HG02981 (cell line): ENCODE data around the gene KLHL17.
A peak's percentile ranks its signal among the peaks of the same experiment; 100 is the strongest.

Experiments
- ATAC-seq: cut with Tn5 transposase; IDR thresholded peaks from one replicate; pipeline ENCODE4 v1.9.1; 2021; ENCODE audit warnings: mild to moderate bottlenecking, moderate library complexity; ENCODE audit not compliant: unreplicated experiment

Gene KLHL17

DNA sequence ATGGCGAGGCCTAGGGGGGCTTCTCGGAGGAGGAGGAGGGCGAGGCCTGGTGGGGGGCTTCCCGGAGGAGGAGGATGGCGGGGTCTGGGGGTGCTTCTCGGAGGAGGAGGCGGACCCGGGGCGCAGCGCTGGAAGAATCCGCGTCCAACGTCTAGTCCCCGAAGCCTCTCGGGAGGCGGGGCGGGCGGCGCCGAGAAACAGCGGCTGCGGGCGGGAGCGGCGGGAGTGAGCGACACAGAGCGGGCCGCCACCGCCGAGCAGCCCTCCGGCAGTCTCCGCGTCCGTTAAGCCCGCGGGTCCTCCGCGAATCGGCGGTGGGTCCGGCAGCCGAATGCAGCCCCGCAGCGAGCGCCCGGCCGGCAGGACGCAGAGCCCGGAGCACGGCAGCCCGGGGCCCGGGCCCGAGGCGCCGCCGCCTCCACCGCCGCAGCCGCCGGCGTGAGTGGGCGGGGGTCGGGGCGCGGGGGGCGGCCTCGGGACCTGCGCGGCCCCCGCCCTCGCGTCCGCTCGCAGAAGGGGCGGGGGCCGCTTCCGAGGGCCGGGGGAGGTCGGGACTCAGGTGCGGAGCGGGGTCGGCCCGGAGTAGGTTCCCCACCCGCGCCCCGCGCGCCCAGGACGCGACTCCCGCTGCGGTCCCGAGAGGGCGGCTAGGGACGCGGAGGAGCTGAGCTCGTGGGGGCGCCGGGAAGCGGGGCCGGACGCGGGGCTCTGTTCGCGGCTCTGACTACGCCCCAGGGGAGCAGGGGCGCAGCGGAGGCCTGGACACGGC, at the start of gene KLHL17:
TSS of gene KLHL17 (plus strand) at position 222 of the 769 bp plus-strand sequence. CDS start at position 332, 110 bp downstream.
- ATAC-seq, result peak; percentile 53

- ATAC-seq, result no peak
These were observed 49.3 kb upstream of the KLHL17 start for GRCh38 chr1:910881-911721.

- ATAC-seq, result no peak
These were observed 48.3 kb upstream of the KLHL17 start for GRCh38 chr1:911875-912739.

DNA sequence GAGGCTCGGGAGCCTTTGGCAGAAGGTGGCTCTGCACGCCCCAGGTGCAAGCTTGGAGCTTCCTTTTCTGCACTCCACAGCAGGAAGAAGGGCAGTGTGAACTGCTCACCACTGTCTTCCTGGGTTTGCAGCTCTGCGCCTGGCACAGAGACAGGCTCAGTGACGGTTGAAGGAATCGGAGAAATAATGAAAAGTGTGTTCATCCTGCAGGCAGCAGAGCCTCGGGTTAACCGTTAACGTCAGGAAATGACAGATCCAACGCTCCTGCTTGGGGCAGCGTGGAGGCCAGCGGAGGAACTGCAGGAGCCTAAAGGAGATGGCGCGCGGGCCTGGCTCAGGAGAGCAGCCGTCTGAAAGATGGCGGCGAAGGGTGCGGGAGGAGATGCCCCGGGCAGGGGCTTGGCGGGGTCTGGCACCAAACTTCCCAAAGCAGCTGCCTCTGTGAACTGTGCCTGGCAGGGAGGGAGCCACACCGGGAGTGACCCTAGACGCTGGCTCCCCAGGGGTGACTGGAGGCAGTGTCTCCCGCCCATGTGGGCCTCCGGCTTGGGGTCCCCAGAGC, 47.6 kb upstream of the KLHL17 start:
- no peak for ATAC-seq

GRCh38 chr1:913491-914130, 46.8 kb upstream of the KLHL17 start:
- no peak for ATAC-seq

DNA sequence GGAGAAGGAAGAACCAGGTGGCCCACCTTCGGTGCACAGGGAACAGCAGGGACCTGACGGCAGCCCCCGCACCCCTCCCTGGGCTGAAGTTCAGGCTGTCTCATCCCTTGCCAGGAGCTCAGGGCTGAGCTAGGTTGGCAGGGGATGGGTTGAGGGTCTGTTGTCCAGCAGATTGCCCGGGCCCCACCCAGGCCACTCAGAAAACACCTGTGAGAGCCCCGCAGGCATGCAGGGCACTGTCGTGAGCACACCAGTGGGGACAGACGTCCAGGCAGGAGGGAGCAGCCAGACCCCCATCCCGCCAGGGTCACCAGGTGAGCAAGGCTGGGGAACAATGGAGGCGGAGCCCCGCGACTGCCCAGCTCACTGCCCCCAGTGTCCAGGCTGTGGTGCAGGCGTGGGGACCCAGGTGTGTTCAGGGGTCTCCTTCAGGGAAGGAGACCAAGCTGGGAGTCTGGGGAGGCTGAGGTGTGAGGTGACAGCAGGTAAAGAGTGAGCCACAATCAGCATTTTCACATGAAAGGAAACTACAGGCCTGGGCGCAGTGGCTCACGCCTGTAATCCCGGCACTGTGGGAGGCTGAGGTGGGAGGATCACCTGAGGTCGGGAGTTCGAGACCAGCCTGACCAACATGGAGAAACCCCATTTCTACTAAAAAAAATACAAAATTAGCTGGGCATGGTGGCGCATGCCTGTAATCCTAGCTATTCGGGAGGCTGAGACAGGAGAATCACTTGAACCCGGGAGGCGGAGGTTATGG, 46.1 kb upstream of the KLHL17 start:
- no peak for ATAC-seq

DNA sequence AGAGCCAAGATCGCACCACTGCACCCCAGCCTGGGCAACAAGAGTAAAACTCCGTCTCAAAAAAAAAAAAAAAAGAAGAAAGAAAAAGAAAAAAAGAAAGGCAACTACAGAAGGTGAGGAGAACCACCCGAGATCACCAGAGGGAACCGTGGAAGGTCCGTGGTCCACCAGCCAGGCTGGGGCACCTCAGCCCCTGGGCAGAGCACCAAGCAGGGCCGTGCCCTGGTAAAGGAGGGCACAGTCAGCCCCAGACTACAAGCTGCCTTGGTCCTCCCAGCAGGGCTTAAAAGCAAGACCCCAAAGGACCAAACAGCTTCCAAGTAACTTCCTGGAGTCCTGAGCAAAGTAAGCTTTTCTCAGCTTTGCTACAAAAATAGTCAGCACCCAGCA, 45.5 kb upstream of the KLHL17 start:
- no peak for ATAC-seq

DNA sequence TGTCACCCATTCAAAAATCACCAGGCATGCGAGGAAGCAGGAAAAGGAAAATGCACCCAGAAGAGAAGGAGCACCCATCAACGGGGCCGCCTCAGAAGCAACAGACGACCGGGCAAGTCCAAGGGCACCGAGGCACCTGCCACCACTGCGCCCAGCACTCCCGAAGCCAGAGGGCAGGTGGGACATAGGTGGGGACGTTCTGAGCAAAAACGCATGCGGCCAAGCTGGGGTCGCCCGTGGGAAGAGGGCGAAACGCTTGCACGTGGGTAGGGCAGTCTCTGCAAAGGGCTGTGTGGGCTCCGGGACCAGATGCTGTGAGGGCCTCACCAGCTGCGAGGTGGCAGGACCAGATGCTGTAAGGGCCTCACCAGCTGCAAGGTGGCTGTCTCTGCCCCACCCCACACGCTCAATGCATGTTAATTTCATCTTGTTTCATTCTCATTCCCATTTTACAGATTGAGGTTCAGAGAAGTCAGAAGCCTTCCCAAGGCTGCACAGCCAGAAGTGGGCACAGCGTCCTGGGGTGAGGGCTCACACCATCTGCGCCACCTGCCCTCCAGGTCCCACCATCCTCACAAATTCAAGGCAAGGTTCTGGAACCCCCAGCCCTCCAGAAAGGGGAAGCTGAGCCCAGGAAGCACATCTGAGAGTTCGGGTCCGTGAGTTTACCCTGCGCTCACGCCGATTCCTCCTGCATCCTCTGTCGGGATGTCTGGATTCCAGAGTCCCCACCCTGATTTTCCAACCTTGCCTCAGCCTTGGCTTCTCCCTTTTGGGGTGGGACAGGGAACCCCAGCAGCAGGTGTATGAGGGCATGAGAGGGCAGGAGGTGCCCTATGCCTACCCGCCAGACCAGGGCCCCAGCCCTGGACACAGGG, 44.9 kb upstream of the KLHL17 start:
- no peak for ATAC-seq

DNA sequence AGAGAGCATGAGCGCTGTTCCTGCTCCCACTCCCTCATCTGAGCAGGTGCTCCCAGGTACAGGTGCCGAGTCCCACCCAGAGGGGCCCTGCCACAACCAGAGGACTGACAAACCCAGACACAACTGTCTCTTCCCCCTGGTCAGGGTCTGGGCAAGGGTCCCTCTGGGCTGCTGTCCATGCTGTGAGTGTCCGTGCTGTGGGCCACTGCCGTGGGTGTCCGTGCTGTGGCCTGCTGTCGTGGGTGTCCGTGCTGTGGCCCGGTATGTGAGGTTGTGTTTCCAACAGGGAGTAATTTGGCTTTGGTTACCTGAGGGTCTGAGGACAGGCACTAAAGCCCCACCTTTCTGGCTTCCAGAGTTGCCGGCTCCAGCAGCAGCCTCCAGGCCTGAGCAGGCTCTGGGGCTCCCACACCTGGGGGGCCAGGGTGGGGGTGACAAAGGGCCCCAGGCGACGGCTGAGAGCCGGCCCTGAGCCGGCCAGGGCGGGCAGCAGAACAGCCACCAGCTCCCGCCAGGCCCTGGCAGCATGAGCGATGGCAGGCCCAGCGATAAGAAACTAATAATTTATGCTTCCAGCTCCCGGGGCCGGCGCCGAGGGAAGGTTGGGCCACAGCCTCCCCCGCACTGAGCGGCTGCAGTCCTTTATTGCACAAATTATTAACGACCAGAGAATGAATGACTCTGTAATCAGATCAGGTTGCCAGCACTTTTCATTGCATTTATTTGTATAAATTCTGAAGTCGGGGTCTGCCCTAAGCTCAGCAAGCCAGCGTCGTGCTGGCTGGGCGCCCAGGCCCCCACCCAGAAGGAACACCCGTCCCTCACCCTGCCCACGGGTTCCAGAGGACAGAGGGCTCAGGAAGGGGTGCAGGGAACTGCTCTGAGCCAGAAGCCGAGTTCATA, 44.0 kb upstream of the KLHL17 start:
- ATAC-seq, result no peak

DNA sequence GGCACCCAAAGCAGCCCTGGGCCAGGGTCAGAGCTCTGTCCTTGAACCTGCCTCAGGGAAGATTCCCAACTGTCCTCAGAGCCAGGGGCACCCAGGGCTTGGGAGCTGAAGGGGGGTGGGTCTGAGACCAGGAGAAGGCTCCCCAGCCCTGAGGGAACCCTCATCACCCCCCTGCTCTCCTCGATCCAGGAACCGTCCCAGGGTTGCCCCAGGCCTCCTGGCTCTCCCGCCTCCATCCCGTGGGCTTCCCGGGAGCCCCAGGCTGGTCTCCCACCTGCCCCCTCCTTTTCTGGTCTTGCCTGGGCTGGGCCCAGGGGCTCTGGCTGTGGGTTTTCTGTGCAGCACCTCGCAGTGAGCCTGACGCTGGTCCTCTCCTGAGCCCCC, 43.3 kb upstream of the KLHL17 start:
- ATAC-seq, result no peak

- ATAC-seq, result no peak
These were observed 42.8 kb upstream of the KLHL17 start for GRCh38 chr1:917466-918091.

DNA sequence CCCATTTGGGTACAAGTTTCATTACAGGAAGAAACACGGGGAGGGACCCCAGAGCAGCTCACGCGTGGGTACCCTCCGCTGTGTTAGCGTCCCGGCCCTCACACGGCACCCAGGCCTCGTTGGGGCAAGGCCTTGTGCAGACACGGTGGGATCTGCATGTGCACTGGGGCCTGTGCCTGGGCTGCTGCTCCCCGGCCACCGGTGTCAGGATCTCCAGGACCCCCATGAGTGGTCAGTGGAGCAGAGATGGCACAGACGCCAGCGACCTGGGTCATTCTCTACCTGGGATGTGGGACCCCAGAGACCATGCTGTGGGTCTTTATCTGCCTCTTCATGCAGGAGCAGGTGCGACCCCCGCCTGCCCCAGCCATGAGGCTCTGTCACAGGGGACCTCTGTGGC, 42.0 kb upstream of the KLHL17 start:
- ATAC-seq, result no peak

DNA sequence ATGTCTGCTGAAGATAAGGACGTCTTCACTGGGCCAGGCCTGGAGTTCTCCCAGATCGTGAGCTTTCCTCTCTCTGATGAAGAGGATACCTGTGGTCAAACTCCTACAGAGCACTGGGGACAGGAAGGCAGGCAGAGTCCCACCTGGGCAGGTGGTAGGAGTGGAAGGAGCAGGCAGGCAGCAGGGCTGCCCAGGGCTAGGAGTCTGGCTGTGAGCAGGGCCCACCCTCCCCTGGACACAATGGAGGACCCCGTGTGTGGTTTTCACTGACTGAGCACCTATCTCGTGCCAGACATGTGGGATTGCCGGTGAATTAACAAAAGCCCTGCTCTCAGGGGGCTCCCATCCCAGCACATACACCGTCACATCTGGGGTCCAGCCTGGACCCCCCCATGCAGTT, 41.5 kb upstream of the KLHL17 start:
- ATAC-seq, result no peak

DNA sequence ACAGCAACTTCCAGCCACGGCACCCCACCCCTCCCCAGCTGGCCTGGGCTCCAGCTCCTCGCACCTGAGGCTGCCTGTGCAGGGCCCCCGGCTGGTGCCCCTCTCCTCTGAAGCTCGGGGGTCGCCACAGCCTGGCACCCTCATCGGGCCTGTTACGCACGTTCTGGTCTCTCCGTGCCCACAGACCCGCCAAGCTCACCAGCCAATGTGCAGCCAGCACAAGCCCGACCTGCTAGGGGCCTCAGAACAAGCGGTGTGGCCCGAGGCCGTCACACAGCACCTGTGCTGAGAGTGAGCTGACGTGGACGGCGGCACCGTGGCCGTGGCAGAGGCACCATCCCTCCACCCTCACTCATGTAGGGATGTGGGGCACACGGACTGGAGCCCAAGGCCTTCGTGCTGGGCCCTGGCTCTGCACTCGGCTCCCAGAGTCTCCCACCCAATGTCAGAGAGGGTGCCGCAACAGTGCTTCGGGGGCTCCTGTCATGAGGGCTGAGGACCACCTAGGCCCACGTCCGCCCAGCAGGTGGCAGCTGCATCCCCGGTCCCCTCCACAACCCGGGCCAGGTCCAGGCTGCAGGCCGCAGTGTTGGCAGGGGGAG, 41.0 kb upstream of the KLHL17 start:
- no peak for ATAC-seq

DNA sequence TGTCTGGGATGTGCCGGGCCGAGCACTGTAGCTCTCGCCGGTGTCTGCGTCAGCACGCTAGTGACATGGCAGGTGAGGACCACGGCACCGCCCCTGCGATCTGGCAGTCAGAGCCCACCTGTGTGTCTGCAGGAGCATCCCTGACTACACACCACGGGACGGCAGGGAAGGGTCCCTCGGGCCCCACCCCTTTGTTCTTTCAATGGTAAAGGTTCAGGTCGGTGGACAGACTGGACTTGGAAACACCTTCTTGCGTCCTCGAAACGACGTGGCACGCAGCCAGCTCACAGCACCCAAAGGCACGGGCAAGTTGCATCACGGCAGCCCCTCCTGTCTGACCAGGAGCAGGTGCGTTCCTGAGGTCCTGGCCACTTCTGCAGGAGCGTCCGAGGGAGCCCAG, 40.4 kb upstream of the KLHL17 start:
- ATAC-seq, result no peak

- no peak for ATAC-seq
These were observed 39.9 kb upstream of the KLHL17 start for GRCh38 chr1:920521-920920.
